T follicular helper cell (primary cell): Measurements from ENCODE around the gene CMTM3.
"Not testable (repeated sequence)": the region's sequence is repeated elsewhere in the genome, so short reads cannot be mapped to it uniquely, and the experiment has no call there.

ENCODE experiments used
- DNase-seq: peaks from one replicate; pipeline ENCODE4 v3.0.0-alpha.2; 2020; ENCODE audit warnings: low read depth

Gene CMTM3

DNA sequence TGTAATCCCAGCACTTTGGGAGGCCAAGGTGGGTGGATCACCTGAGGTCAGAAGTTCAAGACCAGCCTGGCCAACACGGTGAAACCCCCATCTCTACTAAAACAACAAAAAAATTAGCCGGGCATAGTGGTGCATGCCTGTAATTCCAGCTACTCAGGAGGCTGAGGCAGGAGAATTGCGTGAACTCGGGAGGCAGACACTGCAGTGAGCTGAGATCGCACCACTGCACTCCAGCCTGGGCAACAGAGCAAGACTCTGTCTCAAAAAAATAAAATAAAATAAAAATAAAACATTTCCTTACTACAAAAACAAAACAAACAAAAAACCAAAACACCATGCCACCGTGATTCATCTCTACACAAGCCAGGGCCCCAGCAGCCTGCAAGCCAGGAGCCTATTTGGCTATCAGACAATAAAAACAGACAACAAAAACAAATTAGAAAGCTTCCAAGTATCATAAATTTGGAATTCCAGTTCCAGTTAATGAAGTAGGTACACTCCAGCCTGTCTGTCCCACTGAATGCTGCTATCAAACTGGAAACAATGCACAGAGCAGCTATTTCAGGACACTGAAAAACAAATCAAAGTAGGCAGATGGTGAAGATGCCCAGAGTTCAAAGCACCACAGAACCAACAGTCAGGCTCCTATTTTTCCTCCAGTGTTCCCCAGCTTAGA, 57.3 kb downstream of the CMTM3 start:
- DNase-seq: not testable (repeated sequence)

DNA sequence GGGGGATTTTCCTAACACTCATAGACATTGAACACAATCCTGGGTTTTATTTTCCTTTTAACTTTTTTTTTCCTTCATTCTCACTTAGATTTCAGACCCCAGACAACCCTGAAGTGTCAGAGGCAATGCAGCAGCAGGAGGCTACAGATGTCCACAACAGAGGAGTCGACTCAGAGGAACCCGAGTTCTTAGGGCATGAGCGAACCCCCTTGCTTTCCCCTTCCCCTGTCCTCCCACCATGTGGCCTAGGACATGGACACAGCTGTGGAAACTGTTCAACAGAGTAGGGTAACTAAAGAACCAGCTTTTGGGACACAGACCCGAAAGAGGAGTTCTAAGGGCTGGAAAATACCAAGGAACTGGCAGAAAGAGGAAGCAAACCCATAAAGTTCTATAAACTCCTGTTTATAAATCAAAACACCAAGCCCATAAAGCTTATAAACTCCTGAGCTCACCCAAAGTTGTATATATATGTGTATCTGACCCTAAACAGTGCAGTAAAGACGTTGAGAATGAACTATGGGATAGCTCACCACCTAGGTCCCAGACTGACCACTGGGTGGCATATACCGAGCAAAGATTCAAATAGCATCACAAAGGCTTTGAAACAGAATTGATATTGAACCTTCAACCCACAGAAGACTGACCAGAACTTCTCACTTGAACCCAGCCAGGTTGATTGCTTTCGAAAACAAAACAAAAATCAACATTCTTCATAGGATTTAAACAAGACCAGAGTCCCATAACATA, 58.1 kb downstream of the CMTM3 start:
- no peak for DNase-seq
